Suppressor macrophage treated with lipopolysaccharide for 4 hours (primary cell): Measurements from ENCODE around the gene PLXND1.
"Not testable (repeated sequence)": the region's sequence is repeated elsewhere in the genome, so short reads cannot be mapped to it uniquely, and the experiment has no call there.

ENCODE experiments used
- DNase-seq: peaks from one replicate; pipeline ENCODE4 v3.0.0-alpha.2; 2020

The PLXND1 gene

GRCh38 chr3:129521611-129522010, 84.9 kb downstream of the PLXND1 start:
- no peak for DNase-seq

GRCh38 chr3:129520960-129521359, 85.5 kb downstream of the PLXND1 start:
- DNase-seq: no peak

- DNase-seq: no peak
Measured at GRCh38 chr3:129519896-129520715, 86.4 kb downstream of the PLXND1 start.

- DNase-seq: no peak
Measured at GRCh38 chr3:129519449-129519848, 87.0 kb downstream of the PLXND1 start.

- DNase-seq: no peak
Measured at GRCh38 chr3:129518581-129518980, 87.9 kb downstream of the PLXND1 start.

GRCh38 chr3:129518038-129518561, 88.4 kb downstream of the PLXND1 start:
- DNase-seq: no peak

GRCh38 chr3:129517516-129517915, 89.0 kb downstream of the PLXND1 start:
- DNase-seq: no peak

- DNase-seq: not testable (repeated sequence)
Measured at GRCh38 chr3:129515821-129516432, 90.5 kb downstream of the PLXND1 start.

- DNase-seq: not testable (repeated sequence)
Measured at GRCh38 chr3:129515108-129515820, 91.2 kb downstream of the PLXND1 start.

GRCh38 chr3:129514563-129514962, 91.9 kb downstream of the PLXND1 start:
- DNase-seq: no peak

GRCh38 chr3:129514110-129514509, 92.4 kb downstream of the PLXND1 start:
- no peak for DNase-seq

- DNase-seq: no peak
Measured at GRCh38 chr3:129513705-129514104, 92.8 kb downstream of the PLXND1 start.

- DNase-seq: no peak
Measured at GRCh38 chr3:129512595-129512994, 93.9 kb downstream of the PLXND1 start.

- DNase-seq: no peak
Measured at GRCh38 chr3:129507181-129507831, 99.2 kb downstream of the PLXND1 start.

GRCh38 chr3:129506231-129506742, 100.2 kb downstream of the PLXND1 start:
- no peak for DNase-seq

GRCh38 chr3:129505341-129505740, 101.1 kb downstream of the PLXND1 start:
- DNase-seq: no peak
